ENCODE measurements around the gene PPP3CB. TPM values are rescaled to one million over a fixed set of nuclear protein-coding genes. Genes with fewer than 3 reads are reported as not detected.

The PPP3CB gene
- total and polyA plus RNA-seq, 2 experiments from 2014 or later = 17.9 to 38.5 TPM

DNA sequence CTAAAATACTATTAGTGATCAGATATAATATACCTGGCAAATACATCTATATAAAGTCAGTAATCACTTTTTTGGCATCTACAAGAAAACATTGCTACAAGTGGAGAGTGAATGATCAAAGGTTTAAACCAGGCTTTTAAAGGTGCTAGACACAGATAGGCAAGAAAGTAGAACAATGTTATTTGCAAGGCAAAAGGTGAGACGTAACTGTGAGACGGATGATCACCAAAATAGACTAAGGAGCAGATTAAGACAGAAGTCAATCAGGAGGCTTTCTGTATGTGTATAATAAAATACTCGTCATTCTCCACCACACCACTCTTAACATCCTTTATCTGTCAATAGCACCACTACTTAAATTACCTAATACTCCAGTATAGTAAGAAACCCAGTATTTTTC is 90.3 kb downstream of the PPP3CB start:
- no peaks in the 10 kb centered on the region; the same call in none of the 2 replicates for H4K20me1 ChIP-seq (replicated peaks; ENCODE audit: insufficient read depth)
- Mint-ChIP-seq H3K9me3 (no peaks in the 10 kb centered on the region), H3K36me3 (ENCODE audit: low read depth) (peaks cover 5% of the 10 kb centered on the region; the same call in 2 of the 3 replicates), H3K27me3 (ENCODE audit: insufficient read depth, low read depth, poor library complexity) (peaks cover 7% of the 10 kb centered on the region), H3K27ac (no peak overlapping the region), H3K4me1 (peaks cover 12% of the 10 kb centered on the region; the same call in 2 of the 3 replicates), H3K4me3 (no peak overlapping the region)
- DNase-seq (ENCODE audit: low spot score) (no peak), ATAC-seq (no peak)
- H3K27ac ChIP-seq (ENCODE audit: low read depth) = no peak overlapping the region
- no peak overlapping the region for H2AFZ ChIP-seq
- H3K36me3 ChIP-seq (ENCODE audit: insufficient read depth) = no peaks in the 10 kb centered on the region
- TF ChIP-seq ZNF331 (CRISPR knock-in tag; IDR thresholded peaks at IDR 0.05; ENCODE audit: low read depth) (no peak), EZH2phosphoT487 (IDR thresholded peaks at IDR 0.05; ENCODE audit: unreplicated experiment) (no peak)
- TF ChIP-seq, protein P1, sequence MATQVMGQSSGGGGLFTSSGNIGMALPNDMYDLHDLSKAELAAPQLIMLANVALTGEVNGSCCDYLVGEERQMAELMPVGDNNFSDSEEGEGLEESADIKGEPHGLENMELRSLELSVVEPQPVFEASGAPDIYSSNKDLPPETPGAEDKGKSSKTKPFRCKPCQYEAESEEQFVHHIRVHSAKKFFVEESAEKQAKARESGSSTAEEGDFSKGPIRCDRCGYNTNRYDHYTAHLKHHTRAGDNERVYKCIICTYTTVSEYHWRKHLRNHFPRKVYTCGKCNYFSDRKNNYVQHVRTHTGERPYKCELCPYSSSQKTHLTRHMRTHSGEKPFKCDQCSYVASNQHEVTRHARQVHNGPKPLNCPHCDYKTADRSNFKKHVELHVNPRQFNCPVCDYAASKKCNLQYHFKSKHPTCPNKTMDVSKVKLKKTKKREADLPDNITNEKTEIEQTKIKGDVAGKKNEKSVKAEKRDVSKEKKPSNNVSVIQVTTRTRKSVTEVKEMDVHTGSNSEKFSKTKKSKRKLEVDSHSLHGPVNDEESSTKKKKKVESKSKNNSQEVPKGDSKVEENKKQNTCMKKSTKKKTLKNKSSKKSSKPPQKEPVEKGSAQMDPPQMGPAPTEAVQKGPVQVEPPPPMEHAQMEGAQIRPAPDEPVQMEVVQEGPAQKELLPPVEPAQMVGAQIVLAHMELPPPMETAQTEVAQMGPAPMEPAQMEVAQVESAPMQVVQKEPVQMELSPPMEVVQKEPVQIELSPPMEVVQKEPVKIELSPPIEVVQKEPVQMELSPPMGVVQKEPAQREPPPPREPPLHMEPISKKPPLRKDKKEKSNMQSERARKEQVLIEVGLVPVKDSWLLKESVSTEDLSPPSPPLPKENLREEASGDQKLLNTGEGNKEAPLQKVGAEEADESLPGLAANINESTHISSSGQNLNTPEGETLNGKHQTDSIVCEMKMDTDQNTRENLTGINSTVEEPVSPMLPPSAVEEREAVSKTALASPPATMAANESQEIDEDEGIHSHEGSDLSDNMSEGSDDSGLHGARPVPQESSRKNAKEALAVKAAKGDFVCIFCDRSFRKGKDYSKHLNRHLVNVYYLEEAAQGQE (IDR thresholded peaks at IDR 0.05; ENCODE audit: unreplicated experiment) = no peak
- TF ChIP-seq, protein P2, sequence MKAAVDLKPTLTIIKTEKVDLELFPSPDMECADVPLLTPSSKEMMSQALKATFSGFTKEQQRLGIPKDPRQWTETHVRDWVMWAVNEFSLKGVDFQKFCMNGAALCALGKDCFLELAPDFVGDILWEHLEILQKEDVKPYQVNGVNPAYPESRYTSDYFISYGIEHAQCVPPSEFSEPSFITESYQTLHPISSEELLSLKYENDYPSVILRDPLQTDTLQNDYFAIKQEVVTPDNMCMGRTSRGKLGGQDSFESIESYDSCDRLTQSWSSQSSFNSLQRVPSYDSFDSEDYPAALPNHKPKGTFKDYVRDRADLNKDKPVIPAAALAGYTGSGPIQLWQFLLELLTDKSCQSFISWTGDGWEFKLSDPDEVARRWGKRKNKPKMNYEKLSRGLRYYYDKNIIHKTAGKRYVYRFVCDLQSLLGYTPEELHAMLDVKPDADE (IDR thresholded peaks at IDR 0.05) = no peak
- TF ChIP-seq, protein P3, sequence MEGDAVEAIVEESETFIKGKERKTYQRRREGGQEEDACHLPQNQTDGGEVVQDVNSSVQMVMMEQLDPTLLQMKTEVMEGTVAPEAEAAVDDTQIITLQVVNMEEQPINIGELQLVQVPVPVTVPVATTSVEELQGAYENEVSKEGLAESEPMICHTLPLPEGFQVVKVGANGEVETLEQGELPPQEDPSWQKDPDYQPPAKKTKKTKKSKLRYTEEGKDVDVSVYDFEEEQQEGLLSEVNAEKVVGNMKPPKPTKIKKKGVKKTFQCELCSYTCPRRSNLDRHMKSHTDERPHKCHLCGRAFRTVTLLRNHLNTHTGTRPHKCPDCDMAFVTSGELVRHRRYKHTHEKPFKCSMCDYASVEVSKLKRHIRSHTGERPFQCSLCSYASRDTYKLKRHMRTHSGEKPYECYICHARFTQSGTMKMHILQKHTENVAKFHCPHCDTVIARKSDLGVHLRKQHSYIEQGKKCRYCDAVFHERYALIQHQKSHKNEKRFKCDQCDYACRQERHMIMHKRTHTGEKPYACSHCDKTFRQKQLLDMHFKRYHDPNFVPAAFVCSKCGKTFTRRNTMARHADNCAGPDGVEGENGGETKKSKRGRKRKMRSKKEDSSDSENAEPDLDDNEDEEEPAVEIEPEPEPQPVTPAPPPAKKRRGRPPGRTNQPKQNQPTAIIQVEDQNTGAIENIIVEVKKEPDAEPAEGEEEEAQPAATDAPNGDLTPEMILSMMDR (conservative IDR thresholded peaks at IDR 0.05; ENCODE audit: low read depth in 2 of 2) = no peak
- H3K27me3 ChIP-seq (ENCODE audit: insufficient read depth) = no peaks in the 10 kb centered on the region
- no peak overlapping the region for H3K4me2 ChIP-seq
- H3K4me1 ChIP-seq (ENCODE audit: insufficient read depth) = peaks cover 10% of the 10 kb centered on the region; the same call in 1 of the 2 replicates
- H3K4me3 ChIP-seq = no peak overlapping the region
- no peaks in the 10 kb centered on the region for H3K9me2 ChIP-seq (ENCODE audit: insufficient read depth)
- H3F3A ChIP-seq (replicated peaks; ENCODE audit: low read depth) = no peaks in the 10 kb centered on the region
- H3K79me2 ChIP-seq (replicated peaks; ENCODE audit: insufficient read depth) = peaks cover 95% of the 10 kb centered on the region

DNA sequence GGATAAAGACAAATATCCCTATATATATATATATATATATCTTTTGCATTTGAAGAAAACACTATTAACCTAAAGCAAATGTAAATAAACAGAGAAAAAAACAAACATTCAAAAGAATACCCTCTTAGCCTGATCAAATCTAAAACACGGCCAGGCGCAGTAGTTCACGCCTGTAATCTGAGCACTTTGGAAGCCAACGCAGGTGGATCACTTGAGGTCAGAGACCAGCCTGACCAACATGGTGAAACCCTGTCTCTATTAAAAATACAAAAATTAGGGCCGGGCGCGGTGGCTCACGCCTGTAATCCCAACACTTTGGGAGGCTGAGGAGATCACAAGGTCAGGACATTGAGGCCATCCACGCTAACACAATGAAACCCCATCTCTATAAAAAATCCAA is 91.1 kb downstream of the PPP3CB start:
- peaks cover 8% of the 10 kb centered on the region; the same call in 2 of the 3 replicates for H3K4me1 Mint-ChIP-seq
- TF ChIP-seq, protein P1 (IDR thresholded peaks at IDR 0.05; ENCODE audit: unreplicated experiment) = no peak
- TF ChIP-seq NANOG (IDR thresholded peaks at IDR 0.05; ENCODE audit: borderline replicate concordance) (no peak), EZH2 (IDR thresholded peaks at IDR 0.05; ENCODE audit: low read depth, unreplicated experiment) (no peak)
- TF ChIP-seq, protein P2 (IDR thresholded peaks at IDR 0.05) = no peak

More for the DNA sequence above, 91.1 kb downstream of the PPP3CB start:
- ATAC-seq = no peak
- no peak overlapping the region for H3K27ac Mint-ChIP-seq
- Histone ChIP-seq H3K4me3 (no peak overlapping the region), H3K36me3 (ENCODE audit: insufficient read depth) (no peaks in the 10 kb centered on the region), H4K20me1 (replicated peaks; ENCODE audit: insufficient read depth) (peaks cover 1% of the 10 kb centered on the region), H3K9me2 (ENCODE audit: insufficient read depth) (no peaks in the 10 kb centered on the region), H3K4me1 (ENCODE audit: insufficient read depth) (peaks cover 3% of the 10 kb centered on the region; the same call in 1 of the 2 replicates), H3K4me2 (no peak overlapping the region), H3K27ac (ENCODE audit: low read depth) (no peak overlapping the region), H3F3A (replicated peaks; ENCODE audit: low read depth) (no peaks in the 10 kb centered on the region), H2AFZ (no peak overlapping the region), H3K79me2 (replicated peaks; ENCODE audit: insufficient read depth) (peaks cover 95% of the 10 kb centered on the region), H3K27me3 (ENCODE audit: insufficient read depth) (no peaks in the 10 kb centered on the region)
- peaks cover 7% of the 10 kb centered on the region for H3K27me3 Mint-ChIP-seq (ENCODE audit: insufficient read depth, low read depth, poor library complexity)
- peaks cover 3% of the 10 kb centered on the region; the same call in 1 of the 3 replicates for H3K36me3 Mint-ChIP-seq (ENCODE audit: low read depth)
- no peaks in the 10 kb centered on the region for H3K9me3 Mint-ChIP-seq
- DNase-seq (ENCODE audit: low spot score) = no peak
- no peak overlapping the region for H3K4me3 Mint-ChIP-seq

Data from GM23338 (cell line).